Esophagus muscularis mucosa (tissue), 4 donors: ENCODE results near the gene HMG20B.
A peak's percentile ranks its signal among the peaks of the same experiment; 100 is the strongest.

ENCODE experiments used
- CTCF ChIP-seq, 3 experiments: fragments of 200-600 bp in 2 of 3; fragments of 450-650 bp in 1 of 3; sonication (generic) in 2 of 3; IDR thresholded peaks; one replicate each; pipeline ENCODE4 v1.5.1; 2017 to 2019; ENCODE audit warnings: antibody characterized with exemption in 3 of 3, mild to moderate bottlenecking in 2 of 3, moderate library complexity in 1 of 3
- EP300 ChIP-seq: sonication (generic); formaldehyde crosslinking; IDR thresholded peaks from one replicate; pipeline ENCODE4 v1.6.1; 2017; ENCODE audit warnings: antibody characterized with exemption
- POLR2A ChIP-seq: fragments of 450-650 bp; IDR thresholded peaks from one replicate; pipeline ENCODE4 v1.6.1; 2017; ENCODE audit warnings: antibody characterized with exemption, moderate library complexity, mild to moderate bottlenecking, low read depth
- POLR2AphosphoS5 ChIP-seq, 2 donors: sonication (generic); formaldehyde crosslinking; IDR thresholded peaks; one replicate each; pipeline ENCODE4 v1.6.1; 2017; ENCODE audit warnings: antibody characterized with exemption in 2 of 2

- TF ChIP-seq CTCF (IDR thresholded peaks at IDR 0.05), result no peak
- no peak for TF ChIP-seq POLR2A
- TF ChIP-seq POLR2AphosphoS5 (IDR thresholded peaks at IDR 0.05), result peak; percentile 63 to 73
- no peak for TF ChIP-seq EP300
These were observed 34.0 kb downstream of the HMG20B start, which contains the start of gene TBXA2R for GRCh38 chr19:3606690-3607289.
